Peyer's patch (tissue), 4 donors: ENCODE data around the gene NR2E1.

Experiments
- POLR2A ChIP-seq, 2 donors: fragments of 450-650 bp; IDR thresholded peaks; one replicate each; pipeline ENCODE4 v1.5.1; 2017; ENCODE audit warnings: antibody characterized with exemption in 2 of 2, mild to moderate bottlenecking in 2 of 2, moderate library complexity in 2 of 2
- TF ChIP-seq, protein P1 (sequence below), 6 experiments: fragments of 450-650 bp in 4 of 6; fragments of 200-600 bp in 2 of 6; sonication (generic) in 1 of 6; IDR thresholded peaks; one replicate each; pipeline ENCODE4 v1.5.1; 2017 to 2019; ENCODE audit warnings: antibody characterized with exemption in 6 of 6, mild to moderate bottlenecking in 3 of 6, moderate library complexity in 1 of 6

DNA sequence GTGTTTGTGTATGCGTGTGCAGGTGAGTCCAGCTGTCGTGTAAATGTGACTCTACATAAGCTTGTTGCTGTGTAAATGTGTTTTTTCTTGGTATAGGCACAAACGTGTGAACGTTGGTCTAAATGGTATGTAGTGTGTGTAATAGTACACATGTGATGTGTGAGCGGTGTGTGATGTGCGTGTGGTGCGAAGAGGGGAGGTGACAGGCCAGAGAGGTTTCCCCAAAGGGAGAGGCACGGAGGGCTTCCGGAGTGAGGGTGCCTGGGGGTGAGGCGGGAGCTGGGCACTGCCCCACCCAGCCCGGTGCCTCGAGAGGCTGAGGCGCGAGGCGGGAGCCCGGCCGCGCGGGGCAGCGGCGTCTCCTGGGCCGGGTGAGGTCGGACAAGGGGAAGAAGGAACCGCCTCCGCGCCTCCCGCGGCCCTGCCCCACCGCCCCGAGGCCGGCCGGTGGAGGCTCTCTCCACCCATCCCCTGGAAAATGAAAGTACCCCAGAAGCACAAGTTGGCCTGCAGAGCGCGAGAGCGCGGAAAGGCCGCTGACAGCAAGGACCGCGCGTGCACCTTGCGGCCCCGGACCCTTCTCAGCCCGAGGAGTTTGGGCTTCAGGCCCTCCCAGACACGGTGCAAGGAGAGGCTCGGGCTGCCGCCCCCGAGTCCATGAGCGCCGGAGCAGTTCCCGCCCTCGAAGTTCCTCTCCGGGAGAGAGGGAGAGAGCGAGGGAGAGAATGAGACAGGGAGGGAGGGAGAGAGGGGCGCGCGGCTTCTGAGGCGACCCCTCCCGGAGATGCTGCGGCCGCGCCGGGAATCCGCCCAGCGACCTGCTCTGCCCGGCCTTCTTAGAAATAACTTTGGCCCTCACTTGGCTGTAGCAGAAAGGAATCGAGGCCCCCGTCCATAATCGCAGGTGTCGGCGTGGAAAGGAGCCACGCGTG lies 48.1 kb upstream of the NR2E1 start:
- TF ChIP-seq, protein P1, sequence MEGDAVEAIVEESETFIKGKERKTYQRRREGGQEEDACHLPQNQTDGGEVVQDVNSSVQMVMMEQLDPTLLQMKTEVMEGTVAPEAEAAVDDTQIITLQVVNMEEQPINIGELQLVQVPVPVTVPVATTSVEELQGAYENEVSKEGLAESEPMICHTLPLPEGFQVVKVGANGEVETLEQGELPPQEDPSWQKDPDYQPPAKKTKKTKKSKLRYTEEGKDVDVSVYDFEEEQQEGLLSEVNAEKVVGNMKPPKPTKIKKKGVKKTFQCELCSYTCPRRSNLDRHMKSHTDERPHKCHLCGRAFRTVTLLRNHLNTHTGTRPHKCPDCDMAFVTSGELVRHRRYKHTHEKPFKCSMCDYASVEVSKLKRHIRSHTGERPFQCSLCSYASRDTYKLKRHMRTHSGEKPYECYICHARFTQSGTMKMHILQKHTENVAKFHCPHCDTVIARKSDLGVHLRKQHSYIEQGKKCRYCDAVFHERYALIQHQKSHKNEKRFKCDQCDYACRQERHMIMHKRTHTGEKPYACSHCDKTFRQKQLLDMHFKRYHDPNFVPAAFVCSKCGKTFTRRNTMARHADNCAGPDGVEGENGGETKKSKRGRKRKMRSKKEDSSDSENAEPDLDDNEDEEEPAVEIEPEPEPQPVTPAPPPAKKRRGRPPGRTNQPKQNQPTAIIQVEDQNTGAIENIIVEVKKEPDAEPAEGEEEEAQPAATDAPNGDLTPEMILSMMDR (IDR thresholded peaks at IDR 0.05) = peak in 1 of 6 experiments; percentile 2
- no peak for TF ChIP-seq POLR2A (IDR thresholded peaks at IDR 0.05)
